Epidermal melanocyte (primary cell): ENCODE data around the gene SLCO4A1.

Source experiments
- DNase-seq: peaks from one replicate; pipeline ENCODE4 v3.0.0; 2011; ENCODE audit warnings: low spot score; ENCODE audit not compliant: insufficient read length

SLCO4A1 gene

GRCh38 chr20:62712606-62713005 lies 70.3 kb downstream of the SLCO4A1 start:
- no peak for DNase-seq

GRCh38 chr20:62714006-62714405 lies 71.7 kb downstream of the SLCO4A1 start:
- DNase-seq = no peak

GRCh38 chr20:62714799-62715198 lies 72.5 kb downstream of the SLCO4A1 start:
- no peak for DNase-seq

GRCh38 chr20:62715201-62715600 lies 72.9 kb downstream of the SLCO4A1 start:
- no peak for DNase-seq

- DNase-seq = no peak
These were observed 74.1 kb downstream of the SLCO4A1 start for GRCh38 chr20:62716198-62716940.

- DNase-seq = no peak
These were observed 74.6 kb downstream of the SLCO4A1 start for GRCh38 chr20:62716941-62717310.

- DNase-seq = no peak
These were observed 75.6 kb downstream of the SLCO4A1 start for GRCh38 chr20:62717933-62718332.

- DNase-seq = no peak
These were observed 76.2 kb downstream of the SLCO4A1 start for GRCh38 chr20:62718546-62718945.

- no peak for DNase-seq
These were observed 77.1 kb downstream of the SLCO4A1 start for GRCh38 chr20:62719250-62719935.
